Gastroesophageal sphincter (tissue), 4 donors: Measurements from ENCODE around the gene TAS1R1. TPM values are rescaled to one million over a fixed set of nuclear protein-coding genes. Genes with fewer than 3 reads are reported as not detected.

ENCODE experiments used
- ATAC-seq: fragments of 150-250 bp; one replicate; pipeline ENCODE4 v1.9.1; 2016; ENCODE audit warnings: mild to moderate bottlenecking, moderate library complexity
- H3K27ac ChIP-seq, 4 donors: fragments of 200-600 bp; sonication (generic) in 3 of 4; 1 replicate in 3 of 4; 2 replicates in 1 of 4; pipeline ENCODE4 v1.5.1; 2016 to 2019
- H3K27me3 ChIP-seq: fragments of 200-600 bp; sonication (generic); one replicate; pipeline ENCODE4 v1.5.1; 2019
- H3K36me3 ChIP-seq, 2 donors: fragments of 200-600 bp; sonication (generic); one replicate each; pipeline ENCODE4 v1.5.1; 2019; ENCODE audit warnings: control low read depth in 1 of 2
- H3K4me1 ChIP-seq, 3 donors: fragments of 200-600 bp; sonication (generic); 1 replicate in 2 of 3; 2 replicates in 1 of 3; pipeline ENCODE4 v1.5.1; 2016 to 2019; ENCODE audit warnings: control low read depth in 2 of 3
- H3K4me3 ChIP-seq, 2 donors: fragments of 200-600 bp; sonication (generic); one replicate each; pipeline ENCODE4 v1.5.1; 2019; ENCODE audit warnings: mild to moderate bottlenecking in 1 of 2, moderate library complexity in 1 of 2
- H3K9me3 ChIP-seq, 3 donors: fragments of 200-600 bp; sonication (generic); one replicate each; pipeline ENCODE4 v1.5.1; 2017 to 2019; ENCODE audit warnings: control low read depth in 2 of 3
- EP300 ChIP-seq: sonication (generic); formaldehyde crosslinking; IDR thresholded peaks from one replicate; pipeline ENCODE4 v1.6.1; 2017; ENCODE audit warnings: antibody characterized with exemption, mild to moderate bottlenecking
- POLR2A ChIP-seq, 2 donors: fragments of 450-650 bp; IDR thresholded peaks; one replicate each; pipeline ENCODE4 v1.6.1; 2017; ENCODE audit warnings: antibody characterized with exemption in 2 of 2, mild to moderate bottlenecking in 2 of 2, moderate library complexity in 1 of 2
- POLR2AphosphoS5 ChIP-seq: sonication (generic); formaldehyde crosslinking; IDR thresholded peaks from one replicate; pipeline ENCODE4 v1.6.1; 2017; ENCODE audit warnings: antibody characterized with exemption
- WGBS, 2 donors: methylation state at CpG; one replicate each; pipeline ENCODE4 v1.1.5; 2018; ENCODE audit warnings: low coverage in 1 of 2; 5-methylcytosine and 5-hydroxymethylcytosine counted together
- total RNA-seq, 4 donors: library from RNA; depleted of rRNA; stranded (reverse); fragments of >200 nt; gene quantifications; one replicate each; pipeline ENCODE4 v1.1.0, GENCODE V29; 2016
- TF ChIP-seq, protein P1 (sequence below), 4 experiments: fragments of 200-600 bp in 2 of 4; fragments of 450-650 bp in 2 of 4; sonication (generic) in 1 of 4; IDR thresholded peaks; one replicate each; pipeline ENCODE4 v1.5.1; 2017 to 2019; ENCODE audit warnings: antibody characterized with exemption in 4 of 4, mild to moderate bottlenecking in 2 of 4, moderate library complexity in 2 of 4

The TAS1R1 gene
- total RNA-seq, 4 donors from 2014 or later = not detected

- peaks cover 35% of the 10 kb centered on the region for H3K27me3 ChIP-seq
- ATAC-seq = no peak
- no peaks in the 10 kb centered on the region for H3K9me3 ChIP-seq
- no CpG with 5 or more reads among the region's 12 CpGs for WGBS, 2 donors
- peaks cover 0 to 5% (median 0%) of the 10 kb centered on the region in 3 donors for H3K4me1 ChIP-seq
- no peaks in the 10 kb centered on the region for H3K36me3 ChIP-seq
- H3K27ac ChIP-seq = no peak overlapping the region
- TF ChIP-seq POLR2AphosphoS5 (no peak), POLR2A (IDR thresholded peaks at IDR 0.05) (no peak), EP300 (no peak)
- TF ChIP-seq, protein P1, sequence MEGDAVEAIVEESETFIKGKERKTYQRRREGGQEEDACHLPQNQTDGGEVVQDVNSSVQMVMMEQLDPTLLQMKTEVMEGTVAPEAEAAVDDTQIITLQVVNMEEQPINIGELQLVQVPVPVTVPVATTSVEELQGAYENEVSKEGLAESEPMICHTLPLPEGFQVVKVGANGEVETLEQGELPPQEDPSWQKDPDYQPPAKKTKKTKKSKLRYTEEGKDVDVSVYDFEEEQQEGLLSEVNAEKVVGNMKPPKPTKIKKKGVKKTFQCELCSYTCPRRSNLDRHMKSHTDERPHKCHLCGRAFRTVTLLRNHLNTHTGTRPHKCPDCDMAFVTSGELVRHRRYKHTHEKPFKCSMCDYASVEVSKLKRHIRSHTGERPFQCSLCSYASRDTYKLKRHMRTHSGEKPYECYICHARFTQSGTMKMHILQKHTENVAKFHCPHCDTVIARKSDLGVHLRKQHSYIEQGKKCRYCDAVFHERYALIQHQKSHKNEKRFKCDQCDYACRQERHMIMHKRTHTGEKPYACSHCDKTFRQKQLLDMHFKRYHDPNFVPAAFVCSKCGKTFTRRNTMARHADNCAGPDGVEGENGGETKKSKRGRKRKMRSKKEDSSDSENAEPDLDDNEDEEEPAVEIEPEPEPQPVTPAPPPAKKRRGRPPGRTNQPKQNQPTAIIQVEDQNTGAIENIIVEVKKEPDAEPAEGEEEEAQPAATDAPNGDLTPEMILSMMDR (IDR thresholded peaks at IDR 0.05) = no peak
- no peak overlapping the region for H3K4me3 ChIP-seq
These were observed 47.6 kb upstream of the TAS1R1 start for GRCh38 chr1:6507461-6507911.

DNA sequence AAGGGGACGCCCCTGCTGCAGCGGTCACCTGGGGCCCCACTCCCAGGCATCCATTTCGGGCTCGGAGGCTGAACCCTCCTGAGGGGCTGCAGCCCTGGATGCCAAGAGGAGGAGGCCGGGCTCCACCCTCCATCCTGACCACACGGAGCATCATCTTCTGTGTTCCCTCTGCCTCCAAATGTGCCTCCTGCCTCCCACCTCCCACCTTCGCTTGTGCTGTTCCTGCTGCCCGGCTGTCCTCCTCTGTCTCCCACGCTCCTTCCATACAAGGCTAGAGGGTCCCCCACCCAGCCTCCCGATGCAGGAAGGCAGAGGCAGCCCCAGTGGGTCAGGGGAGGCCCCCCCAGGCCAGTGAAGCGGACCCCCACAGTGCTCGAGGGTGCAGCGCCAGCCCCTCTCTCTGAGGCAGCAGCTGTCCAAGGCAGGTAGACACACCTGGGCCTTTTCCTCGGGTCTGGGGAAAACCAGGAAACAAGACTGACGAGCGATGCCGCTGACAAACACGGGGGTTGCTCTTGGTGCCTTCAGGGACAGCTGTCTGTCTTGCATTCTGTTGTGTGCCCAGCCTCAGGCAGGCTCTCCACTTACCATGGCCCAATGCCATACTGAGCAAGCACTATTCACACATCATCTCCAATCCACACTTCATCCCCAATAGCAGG is 46.8 kb upstream of the TAS1R1 start:
- no peak overlapping the region for H3K4me3 ChIP-seq
- no peaks in the 10 kb centered on the region for H3K4me1 ChIP-seq
- H3K9me3 ChIP-seq = no peaks in the 10 kb centered on the region
- H3K27me3 ChIP-seq = peaks cover 35% of the 10 kb centered on the region
- no CpG with 5 or more reads among the region's 18 CpGs for WGBS, 2 donors
- no peaks in the 10 kb centered on the region for H3K36me3 ChIP-seq
- H3K27ac ChIP-seq = no peak overlapping the region
- no peak for ATAC-seq
- TF ChIP-seq, protein P1 (IDR thresholded peaks at IDR 0.05) = no peak
- no peak for TF ChIP-seq EP300

- TF ChIP-seq POLR2A (IDR thresholded peaks at IDR 0.05) = no peak
- TF ChIP-seq, protein P1 (IDR thresholded peaks at IDR 0.05) = no peak
- TF ChIP-seq POLR2AphosphoS5 = no peak
- no peak for TF ChIP-seq EP300
- no peaks in the 10 kb centered on the region for H3K9me3 ChIP-seq
- no peaks in the 10 kb centered on the region for H3K36me3 ChIP-seq
- no peak for ATAC-seq
- H3K27me3 ChIP-seq = peaks cover 35% of the 10 kb centered on the region
- H3K4me1 ChIP-seq = no peaks in the 10 kb centered on the region
- WGBS, 2 donors = 83% methylated on average over 1 of the region's 11 CpGs; no CpG with 5 or more reads in 1 of the 2 donors
- H3K4me3 ChIP-seq = no peak overlapping the region
- no peak overlapping the region for H3K27ac ChIP-seq
These were observed 46.3 kb upstream of the TAS1R1 start for GRCh38 chr1:6508816-6509189.

DNA sequence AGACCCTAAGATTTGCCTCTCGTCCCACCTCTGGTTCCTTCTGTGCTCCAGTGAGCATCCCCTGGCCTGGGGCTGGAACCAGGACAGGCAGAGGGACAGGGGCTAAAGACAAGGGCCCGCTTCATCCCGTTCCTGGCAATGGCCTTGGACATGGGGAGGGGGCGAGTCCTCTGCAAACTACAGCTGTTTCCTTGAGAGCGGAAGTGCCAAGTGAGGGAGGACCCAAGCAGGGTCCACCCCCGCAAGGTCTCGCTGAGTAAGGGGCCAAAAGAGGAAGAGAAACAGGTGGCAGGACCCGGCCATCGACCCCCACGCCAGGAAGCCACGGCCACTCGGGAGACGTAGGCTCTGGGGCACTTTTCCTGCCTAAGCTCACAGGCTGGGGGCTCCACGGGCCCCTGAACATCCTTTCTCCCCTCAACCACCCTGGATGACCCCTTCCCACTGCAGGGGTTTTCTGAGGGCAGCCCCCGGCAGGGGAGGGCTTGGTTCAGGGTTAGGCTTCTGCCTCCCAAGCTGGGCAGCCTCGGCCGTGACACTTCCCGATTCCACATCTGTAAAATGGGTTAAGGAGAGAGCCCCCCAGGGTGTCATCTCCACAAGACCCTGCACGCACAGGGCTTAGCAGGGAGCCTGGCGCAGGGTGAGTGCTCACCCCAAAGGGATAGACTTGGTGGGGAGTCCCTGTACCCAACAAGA is 45.7 kb upstream of the TAS1R1 start:
- Histone ChIP-seq H3K27ac (no peak overlapping the region), H3K27me3 (peaks cover 35% of the 10 kb centered on the region), H3K36me3 (no peaks in the 10 kb centered on the region), H3K4me1 (no peaks in the 10 kb centered on the region), H3K4me3 (no peak overlapping the region), H3K9me3 (no peaks in the 10 kb centered on the region)
- TF ChIP-seq POLR2AphosphoS5 (no peak), POLR2A (IDR thresholded peaks at IDR 0.05) (no peak), EP300 (no peak)
- TF ChIP-seq, protein P1 (IDR thresholded peaks at IDR 0.05) = no peak
- no peak for ATAC-seq
- 59 to 76% methylated on average over 8 of the region's 20 CpGs for WGBS, 2 donors

DNA sequence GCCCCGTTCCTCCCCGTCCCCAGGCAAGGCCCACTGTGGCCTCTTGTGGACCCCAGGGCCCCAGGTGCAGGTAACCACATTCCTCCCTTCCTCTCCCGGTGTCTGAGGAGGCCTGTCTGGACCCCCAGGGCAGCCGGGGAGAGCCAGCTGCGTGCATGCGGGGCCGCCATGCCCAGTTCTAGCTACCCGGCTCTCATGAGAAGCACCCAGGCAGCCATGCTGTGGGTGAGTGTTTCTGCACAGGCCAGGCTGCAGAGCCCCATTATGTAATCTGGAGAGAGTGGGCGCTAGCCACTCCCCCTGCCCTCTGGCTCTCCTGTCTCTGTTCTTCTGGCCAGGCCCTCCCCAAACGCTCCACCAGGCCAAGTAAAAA is 45.2 kb upstream of the TAS1R1 start:
- TF ChIP-seq POLR2A (IDR thresholded peaks at IDR 0.05) (no peak), EP300 (no peak), POLR2AphosphoS5 (no peak)
- TF ChIP-seq, protein P1 (IDR thresholded peaks at IDR 0.05) = no peak
- H3K27ac ChIP-seq = no peak overlapping the region
- H3K4me1 ChIP-seq = no peaks in the 10 kb centered on the region
- WGBS, 2 donors = no CpG with 5 or more reads among the region's 10 CpGs
- no peak for ATAC-seq
- no peaks in the 10 kb centered on the region for H3K9me3 ChIP-seq
- no peak overlapping the region for H3K4me3 ChIP-seq
- H3K36me3 ChIP-seq = no peaks in the 10 kb centered on the region
- H3K27me3 ChIP-seq = peaks cover 35% of the 10 kb centered on the region
